ENCODE results near the gene RIN2.

RIN2 gene, protein sequence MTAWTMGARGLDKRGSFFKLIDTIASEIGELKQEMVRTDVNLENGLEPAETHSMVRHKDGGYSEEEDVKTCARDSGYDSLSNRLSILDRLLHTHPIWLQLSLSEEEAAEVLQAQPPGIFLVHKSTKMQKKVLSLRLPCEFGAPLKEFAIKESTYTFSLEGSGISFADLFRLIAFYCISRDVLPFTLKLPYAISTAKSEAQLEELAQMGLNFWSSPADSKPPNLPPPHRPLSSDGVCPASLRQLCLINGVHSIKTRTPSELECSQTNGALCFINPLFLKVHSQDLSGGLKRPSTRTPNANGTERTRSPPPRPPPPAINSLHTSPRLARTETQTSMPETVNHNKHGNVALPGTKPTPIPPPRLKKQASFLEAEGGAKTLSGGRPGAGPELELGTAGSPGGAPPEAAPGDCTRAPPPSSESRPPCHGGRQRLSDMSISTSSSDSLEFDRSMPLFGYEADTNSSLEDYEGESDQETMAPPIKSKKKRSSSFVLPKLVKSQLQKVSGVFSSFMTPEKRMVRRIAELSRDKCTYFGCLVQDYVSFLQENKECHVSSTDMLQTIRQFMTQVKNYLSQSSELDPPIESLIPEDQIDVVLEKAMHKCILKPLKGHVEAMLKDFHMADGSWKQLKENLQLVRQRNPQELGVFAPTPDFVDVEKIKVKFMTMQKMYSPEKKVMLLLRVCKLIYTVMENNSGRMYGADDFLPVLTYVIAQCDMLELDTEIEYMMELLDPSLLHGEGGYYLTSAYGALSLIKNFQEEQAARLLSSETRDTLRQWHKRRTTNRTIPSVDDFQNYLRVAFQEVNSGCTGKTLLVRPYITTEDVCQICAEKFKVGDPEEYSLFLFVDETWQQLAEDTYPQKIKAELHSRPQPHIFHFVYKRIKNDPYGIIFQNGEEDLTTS

DNA sequence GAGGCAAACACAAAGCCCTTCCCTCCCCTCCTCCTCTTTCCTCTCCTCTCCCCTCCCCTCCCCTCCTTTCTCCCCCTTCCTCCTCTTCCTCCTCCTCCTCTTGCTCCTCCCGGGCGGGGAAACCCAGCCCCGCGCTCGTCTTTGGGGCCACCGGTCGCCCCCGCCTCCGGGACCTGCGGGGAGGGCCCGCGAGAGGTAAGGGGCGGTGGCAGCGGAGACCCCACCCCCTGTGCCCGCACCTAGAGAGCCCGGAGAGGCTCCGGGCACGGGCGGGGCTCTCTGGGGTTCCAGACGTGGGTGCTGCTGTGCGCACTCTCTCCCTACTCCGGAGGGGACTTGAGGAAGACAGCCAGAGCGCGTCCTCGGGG, at the start of gene RIN2:
TSS of gene RIN2 (plus strand) at position 126 of the 368 bp plus-strand sequence. CDS start 131,344 bp downstream, outside the sequence.
- DNase-seq (ENCODE audit: low read depth in 2 of 2, low spot score in 1 of 2): no peak

DNA sequence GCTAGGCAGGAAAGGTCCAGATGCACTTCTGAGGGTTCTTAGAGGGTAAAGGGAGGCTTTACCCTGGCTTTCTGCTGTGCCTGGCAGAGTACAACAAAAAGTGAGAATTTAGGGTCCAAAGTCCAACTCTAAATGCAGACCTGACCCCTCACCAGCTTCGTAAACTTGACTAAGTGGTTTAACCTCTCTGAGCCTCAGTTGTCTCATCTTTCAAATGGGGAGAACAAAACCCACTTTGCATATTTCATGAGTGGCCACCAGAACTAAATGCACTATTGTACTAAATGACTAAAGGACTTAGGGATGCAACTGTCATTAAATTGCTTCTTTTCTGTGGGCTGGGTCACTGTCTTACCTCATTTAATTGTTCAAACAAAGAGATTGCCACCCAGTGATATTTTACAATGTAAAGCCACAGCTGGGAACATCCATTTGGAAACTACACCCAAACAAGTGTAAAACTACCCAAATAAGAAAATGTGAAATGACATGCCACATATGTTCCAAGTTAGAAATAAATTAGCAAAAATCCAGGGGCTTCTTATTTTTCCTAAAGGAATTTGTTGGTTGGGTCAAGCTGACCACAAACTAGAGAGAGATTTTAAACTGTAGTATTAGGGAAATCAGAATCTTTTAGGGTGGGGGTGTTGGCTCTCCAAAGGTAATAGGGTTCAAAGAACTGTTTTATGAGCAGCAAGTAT, 48.3 kb upstream of the RIN2 start:
- no peak for DNase-seq (ENCODE audit: low read depth in 2 of 2, low spot score in 1 of 2)

DNA sequence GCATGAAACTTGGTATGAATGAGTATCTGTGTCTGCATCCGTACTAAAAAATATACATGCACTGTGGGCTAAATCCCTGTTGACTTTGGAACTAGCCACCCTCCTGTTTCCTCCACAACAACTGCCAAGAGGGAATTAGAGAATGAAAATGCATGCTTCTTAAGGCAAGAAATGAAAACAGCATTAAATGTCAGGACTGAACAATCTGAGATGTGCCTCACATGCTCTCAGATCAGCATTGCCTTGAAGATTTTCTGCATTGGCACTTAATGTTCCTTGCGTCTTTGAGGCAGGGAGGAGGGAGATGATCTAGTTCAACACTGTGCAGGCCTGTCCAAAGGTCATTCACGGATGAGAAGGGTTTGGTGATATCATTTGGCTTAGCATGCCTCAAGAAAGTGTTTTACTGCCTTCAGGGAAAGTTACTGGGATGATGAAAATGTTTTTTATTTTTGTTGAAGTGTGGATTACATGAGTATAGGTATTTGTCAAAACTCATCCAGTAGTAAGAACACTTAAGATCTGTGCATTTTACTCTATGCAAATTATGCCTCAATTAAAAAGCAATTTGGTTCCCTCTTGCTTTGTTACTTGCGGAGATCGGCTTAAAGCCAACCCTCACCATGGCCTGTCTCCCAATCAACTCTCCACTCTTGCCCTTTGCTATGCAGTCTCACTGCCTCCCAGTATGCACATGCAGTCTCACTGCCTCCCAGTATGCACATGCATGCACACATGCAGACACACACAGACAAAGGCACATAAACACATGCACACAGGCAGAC, 47.5 kb upstream of the RIN2 start:
- no peak for DNase-seq (ENCODE audit: low read depth in 2 of 2, low spot score in 1 of 2)

DNA sequence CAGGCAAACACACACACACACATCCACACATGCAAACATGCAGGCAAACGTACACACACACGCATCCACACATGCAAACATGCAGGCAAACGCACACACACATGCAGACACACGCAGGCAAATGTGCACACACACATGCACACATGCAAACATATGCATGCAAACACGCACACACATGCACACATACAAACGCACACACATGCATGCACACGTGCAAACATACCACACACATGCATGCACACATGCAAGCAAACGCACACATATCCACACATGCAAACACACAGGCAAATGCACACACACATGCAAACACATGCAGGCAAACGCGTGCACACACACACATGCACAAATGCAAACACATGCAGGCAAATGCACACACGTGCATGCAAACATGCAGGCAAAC, 46.9 kb upstream of the RIN2 start:
- DNase-seq (ENCODE audit: low read depth in 2 of 2, low spot score in 1 of 2): no peak

DNA sequence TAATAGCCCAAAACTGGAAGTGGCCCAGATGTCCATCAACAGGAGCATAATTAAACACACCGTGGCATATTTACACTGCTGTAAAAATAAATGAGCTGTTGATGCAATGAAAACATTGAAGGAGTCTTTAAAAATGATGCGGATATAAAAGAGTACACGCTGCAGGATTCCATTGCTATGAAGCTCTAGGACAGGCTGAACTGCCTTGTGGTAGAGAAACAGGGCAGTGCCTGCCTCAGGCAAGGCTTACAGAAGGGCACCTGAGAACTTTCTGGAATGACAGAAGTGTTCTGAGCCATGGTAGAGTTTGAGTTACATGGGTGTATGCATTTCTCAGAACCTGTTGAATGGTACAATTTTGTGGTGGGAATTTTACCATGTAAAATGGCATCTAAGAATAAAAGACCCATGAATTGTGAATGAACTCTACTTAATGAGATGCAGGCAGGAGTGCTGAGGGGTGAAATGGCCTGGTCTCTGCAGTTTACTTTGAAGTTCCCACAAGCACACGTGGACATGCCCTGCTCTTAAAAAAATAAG, 45.3 kb upstream of the RIN2 start:
- DNase-seq (ENCODE audit: low read depth in 2 of 2, low spot score in 1 of 2): no peak

DNA sequence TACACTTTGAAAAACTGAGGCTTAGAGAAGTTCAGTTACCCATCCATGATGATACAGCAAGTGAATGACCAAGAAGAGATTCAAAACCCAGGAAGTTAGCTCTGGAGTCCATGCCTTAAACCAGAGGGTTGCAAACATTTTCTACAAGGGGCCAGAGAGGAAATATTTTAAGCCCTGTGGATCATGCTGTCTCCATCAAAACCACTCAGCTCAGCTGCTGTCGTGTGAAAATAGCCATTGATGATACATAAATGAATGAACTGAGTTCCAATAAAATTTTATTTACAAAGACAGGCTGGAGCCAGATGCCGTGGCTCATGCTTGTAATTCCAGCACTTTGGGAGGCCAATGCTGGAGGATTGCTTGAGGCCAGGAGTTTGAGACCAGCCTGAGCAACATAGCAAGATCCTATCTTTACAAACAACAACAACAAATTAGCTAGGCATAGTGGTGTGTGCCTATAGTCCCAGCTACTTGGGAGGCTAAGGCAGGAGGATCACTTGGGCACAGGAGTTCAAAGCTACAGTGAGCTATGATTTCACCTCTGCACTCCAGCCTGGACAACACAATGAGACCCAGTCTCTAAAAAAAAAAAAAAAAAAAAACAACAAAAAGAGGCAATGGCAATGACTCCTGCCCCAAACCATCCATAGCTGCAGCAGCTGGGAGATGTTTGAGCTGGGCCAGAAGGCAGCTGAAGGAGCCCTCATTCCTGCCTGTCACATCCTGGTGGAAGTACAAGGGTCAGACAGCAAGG, 44.1 kb upstream of the RIN2 start:
- no peak for DNase-seq (ENCODE audit: low read depth in 2 of 2, low spot score in 1 of 2)

DNA sequence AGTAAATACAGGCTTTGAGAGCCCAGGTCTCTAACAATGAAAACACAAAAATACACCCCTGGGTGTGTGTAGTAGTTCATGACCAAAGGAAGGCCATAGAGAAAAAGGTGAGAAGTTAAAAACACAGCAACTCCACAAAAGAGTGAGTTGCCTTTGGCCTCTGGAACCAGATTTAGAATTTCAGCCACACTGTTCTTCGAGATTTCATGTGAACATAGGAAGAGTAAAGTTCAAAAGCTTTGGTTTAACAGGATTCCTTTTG, 43.5 kb upstream of the RIN2 start:
- DNase-seq (ENCODE audit: low read depth in 2 of 2, low spot score in 1 of 2): no peak

DNA sequence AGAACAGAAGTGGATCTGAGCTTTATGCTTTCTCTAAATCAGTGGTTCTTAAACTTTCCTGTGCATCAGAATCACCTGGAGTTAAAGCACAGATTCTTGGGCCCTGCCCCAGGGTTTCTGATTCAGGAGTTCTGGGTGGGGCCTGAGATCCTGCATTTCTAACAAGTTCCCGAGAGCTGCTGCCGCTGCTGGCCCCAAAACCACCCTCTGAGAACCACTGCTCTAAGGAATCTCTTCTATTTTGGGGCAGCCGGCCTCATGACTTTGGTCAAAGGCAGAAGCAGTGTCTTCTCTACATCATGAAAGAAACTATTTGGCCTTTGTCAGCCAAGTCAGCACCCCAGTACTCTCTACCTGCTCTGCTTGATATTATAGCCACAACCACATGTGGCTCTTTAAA, 42.1 kb upstream of the RIN2 start:
- no peak for DNase-seq (ENCODE audit: low read depth in 2 of 2, low spot score in 1 of 2)

DNA sequence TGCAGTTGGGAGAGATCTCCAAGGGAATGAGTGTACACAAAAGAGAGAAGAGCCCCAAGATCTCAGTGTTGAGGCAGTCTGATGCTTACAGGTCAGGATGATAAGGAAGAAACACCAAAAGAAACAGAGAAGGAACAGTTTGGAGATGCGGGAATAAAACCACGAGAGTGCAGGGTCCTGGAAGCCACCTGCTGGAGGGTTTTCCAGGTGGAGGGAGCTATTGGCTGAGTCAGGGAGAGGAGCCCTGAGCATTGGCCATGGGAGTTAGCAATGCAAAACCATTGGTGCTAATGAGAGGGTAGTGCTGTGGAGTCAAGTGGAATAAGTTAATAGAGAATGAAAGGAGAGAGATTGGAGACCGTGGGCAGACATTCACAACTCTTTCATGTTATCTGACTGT, 39.2 kb upstream of the RIN2 start:
- no peak for DNase-seq (ENCODE audit: low read depth in 2 of 2, low spot score in 1 of 2)

DNA sequence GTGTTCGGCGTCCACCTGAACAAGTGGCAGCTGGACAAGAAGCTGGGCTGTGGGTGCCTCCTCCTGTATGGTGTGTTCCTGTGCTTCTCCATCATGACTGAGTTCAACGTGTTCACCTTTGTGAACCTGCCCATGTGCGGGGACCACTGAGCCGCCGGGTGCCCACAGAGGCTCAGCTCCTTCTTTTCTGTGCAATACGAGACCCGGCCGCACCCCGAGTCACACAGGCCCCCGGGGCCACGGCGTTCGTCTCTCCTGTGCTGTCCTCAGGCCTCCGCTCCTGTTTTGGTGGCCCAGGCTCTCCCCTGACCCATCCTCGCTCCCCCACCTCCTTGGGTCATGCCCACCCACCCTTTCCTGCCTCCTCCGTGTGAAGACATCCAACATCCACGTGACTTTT, 37.1 kb upstream of the RIN2 start:
- no peak for DNase-seq (ENCODE audit: low read depth in 2 of 2, low spot score in 1 of 2)

DNA sequence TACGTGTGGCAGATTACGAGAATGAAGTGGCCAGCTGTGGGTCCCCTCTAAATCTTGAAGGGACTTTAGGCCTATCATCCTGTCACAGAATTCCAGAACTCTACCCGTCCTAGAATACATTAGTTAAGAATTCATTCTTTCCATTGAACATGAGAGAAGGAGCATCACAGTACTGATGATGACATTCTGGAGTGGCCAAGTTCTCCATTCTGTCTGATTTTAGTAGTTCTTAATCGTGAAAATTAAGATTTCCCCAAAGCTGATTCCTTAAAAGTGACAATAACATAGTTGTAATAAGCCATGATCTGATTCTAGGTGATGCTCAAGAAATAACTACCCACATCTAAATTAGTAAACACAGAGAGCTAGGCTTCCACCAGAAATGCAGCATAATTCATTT, 35.0 kb upstream of the RIN2 start:
- no peak for DNase-seq (ENCODE audit: low read depth in 2 of 2, low spot score in 1 of 2)

DNA sequence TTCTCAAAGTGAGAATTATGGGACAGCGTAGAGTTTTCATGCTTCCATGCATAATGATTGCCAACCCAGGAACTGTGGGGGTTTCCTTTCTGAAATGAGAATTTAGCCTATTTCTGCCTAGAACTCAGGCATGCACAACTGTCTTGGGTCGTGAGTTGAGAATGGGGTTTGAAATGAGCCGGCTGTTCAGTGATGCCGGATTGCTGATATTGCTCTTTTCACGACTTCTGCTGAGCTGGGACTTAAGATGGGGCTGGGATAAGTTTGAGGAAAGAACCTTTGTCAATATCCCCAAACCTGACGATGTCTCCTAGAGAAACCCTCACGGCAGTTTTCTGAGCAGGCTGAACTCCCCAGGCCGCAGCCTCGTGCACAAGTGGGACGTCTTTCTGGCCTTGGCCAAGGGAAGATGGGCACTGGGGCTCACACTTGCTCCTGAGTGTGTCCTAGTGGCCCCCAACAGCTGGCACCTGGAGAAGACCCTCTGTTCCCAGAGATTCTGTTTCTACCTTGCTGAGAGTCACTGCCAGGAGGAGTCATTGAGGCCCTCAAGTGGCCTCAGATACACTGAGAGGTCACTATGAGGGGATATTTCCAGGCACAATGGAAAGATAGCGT, 34.1 kb upstream of the RIN2 start:
- DNase-seq (ENCODE audit: low read depth in 2 of 2, low spot score in 1 of 2): no peak

DNA sequence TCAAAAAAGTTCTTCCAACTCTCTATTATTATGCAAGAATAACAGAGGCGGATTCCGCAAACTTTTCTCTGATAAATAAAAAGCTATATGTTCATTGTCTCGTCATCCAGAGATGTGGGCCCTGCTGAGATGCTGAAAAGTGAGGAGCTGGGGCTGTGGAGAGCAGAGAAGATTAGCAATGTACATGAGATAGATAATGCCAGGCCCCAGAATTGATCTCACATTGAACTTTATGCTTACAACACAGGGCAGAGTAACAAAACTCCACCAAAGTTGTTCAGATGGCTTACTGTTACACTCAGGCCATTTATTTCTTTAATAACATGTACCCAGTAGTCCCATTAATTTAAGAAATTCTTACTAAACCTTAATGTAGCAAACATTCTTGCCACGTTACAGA, 32.7 kb upstream of the RIN2 start:
- DNase-seq (ENCODE audit: low read depth in 2 of 2, low spot score in 1 of 2): no peak

DNA sequence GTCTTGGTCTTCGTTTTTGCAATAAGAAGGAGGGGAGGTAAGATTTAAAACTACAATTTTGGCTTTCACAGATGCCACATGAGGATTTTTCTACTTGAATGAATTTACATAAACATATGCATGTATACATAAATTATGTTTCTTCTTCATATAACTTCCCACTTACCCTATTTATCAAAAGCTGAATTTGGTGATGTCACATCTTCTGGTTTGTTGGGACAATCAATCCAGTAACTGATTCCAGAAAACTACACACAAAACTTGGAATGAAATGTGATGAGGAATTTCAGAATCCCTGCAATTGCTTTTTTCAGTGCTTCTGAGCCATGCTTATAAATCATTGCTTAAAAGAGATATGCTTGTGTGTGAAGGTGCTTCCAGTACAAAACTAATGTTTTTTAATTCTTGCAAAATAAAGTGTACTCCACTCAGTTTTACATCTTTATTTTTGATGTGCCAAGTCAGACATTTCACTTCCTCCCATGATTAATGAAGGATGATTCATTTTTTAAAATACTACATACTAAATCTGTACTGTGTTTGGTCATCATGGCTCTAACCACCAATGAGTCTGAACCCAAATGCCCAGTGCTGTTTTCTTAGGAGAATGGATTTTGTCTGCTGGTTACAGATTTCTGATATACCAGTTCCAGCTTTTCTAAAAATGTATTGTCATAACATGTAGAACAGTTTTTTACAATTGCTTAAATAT, 32.1 kb upstream of the RIN2 start:
- DNase-seq (ENCODE audit: low read depth in 2 of 2, low spot score in 1 of 2): no peak

DNA sequence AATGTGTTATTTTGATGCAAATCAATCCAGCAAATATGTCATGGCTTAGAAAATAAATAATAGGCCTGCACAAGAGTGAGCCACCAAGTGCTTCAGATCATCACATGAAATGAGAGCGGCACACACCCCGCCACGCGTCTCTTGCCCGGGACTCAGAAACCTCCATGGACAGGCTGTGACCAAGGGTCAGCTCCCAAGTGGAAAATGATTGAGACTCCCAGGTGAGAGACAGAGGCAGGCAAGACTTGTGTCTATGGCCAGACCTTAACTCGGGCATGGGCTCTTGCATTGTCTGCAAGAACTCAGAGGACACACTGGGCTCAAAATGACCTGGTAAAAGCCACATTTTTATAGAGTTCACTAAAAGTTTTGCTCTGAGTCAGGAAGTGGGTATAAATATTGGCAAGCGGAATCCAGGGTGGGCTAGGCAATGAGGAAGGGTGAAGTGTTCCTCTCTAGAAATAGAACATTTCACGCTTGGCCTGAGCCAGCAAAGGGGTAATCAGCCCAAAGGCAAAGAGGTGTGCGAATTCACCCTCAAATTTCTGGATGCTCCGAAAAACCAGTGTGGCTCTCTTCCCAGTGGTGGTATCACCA, 30.7 kb upstream of the RIN2 start:
- no peak for DNase-seq (ENCODE audit: low read depth in 2 of 2, low spot score in 1 of 2)

DNA sequence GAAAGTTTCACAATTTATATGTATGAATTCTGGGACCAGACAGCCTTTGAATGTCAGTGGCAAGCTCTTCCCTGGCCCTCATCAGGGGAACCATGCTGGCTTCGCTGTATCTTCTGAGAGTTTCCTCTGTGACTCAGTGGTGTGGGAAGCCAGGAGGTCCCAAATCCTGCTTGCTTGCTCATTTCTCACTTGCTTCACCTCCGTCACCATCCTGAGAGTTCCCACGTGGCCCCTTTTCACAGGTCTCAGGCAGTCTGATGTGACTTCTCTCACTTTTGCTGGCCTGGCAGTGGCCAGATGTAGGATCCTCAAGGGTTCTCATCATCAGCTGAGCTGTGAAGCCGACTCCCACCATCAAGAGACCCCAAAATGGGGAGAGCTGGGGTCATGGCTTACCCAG, 28.4 kb upstream of the RIN2 start:
- no peak for DNase-seq (ENCODE audit: low read depth in 2 of 2, low spot score in 1 of 2)

DNA sequence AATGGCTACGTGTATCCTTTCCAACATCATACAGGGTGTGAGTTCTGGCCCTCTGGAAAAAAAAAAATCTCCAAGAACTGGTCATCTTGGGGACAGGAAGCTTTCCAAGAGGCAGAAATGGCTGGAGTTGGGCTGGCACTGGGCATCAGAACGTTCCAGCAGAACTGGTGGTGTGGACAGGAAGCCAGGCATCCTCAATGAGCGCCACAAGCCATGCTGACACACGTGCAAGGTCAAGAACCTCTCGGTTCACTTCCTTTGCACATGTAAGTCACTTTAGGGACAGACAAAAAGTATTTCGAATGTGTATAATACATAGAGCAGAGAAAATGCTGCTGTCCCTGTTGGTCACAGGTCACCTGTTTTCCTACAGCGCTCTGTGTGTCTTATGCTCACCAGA, 27.4 kb upstream of the RIN2 start:
- DNase-seq (ENCODE audit: low read depth in 2 of 2, low spot score in 1 of 2): no peak

DNA sequence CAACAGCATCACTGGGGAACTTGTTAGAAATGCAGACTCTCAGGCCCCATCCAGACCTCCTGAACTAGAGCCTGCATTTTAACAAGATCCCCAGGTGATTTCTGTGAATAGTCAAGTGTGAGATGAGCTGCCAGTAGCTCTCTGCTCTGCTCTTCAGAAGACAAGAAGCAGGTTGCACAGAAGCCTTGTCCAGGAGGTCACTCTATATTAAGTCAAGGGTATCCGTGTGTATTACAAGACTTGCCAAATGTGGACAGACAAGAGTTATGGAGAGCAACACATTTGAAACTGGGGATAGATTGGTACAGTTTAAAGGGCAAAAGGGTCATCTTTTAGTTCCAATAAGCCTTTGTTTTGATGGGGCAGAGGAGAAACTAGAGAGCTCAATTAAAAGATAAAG, 23.2 kb upstream of the RIN2 start:
- DNase-seq (ENCODE audit: low read depth in 2 of 2, low spot score in 1 of 2): no peak

DNA sequence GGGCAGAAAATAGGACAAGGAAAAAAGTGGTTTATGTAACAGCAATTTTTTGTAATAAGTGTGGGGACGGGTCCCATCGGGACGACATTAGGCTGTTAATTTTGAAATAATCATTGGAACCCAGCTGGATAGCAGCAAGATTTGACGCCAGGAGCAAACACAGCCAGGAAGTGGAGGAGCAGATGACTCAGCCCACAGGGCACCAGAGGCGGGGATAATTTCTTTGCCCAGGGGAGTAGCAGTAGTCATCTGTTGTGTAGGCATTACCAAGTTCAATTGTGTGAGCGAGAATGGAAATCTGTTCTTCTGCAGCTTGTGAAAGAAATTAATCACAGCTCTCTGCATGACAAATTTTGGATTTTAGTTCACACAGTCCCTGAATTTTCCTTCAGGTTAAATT, 22.6 kb upstream of the RIN2 start:
- no peak for DNase-seq (ENCODE audit: low read depth in 2 of 2, low spot score in 1 of 2)

All from stimulated activated CD8-positive, alpha-beta memory T cell treated with anti-CD3 and anti-CD28 coated beads, Interleukin-4, amount 100 ng/mL, for 4 hours (primary cell).